GM12878 (cell line): ENCODE data around the gene MCTP2.

Experiments
- BACH1 ChIP-seq: fragments of 450-650 bp; IDR thresholded peaks from 2 replicates; pipeline ENCODE4 v1.6.1; 2017; ENCODE audit warnings: mild to moderate bottlenecking, borderline replicate concordance
- CHD1 ChIP-seq: IDR thresholded peaks from 2 replicates; pipeline ENCODE4 v1.6.1; 2012; ENCODE audit warnings: low read depth, low read length, improper control_type of control experiment
- CTCF ChIP-seq, 3 experiments: IDR thresholded peaks in 2 of 3; conservative IDR thresholded peaks in 1 of 3; 2 replicates each; pipeline ENCODE4 v1.5.1; 2011; ENCODE audit warnings: low read depth in 3 of 3, low read length in 3 of 3, mild to moderate bottlenecking in 3 of 3, control low read depth in 2 of 3, moderate library complexity in 2 of 3, inconsistent platforms in 1 of 3, mixed read lengths in 1 of 3; ENCODE audit not compliant: control insufficient read depth in 2 of 3, insufficient read depth in 1 of 3; ENCODE audit errors: extremely low read depth in 1 of 3
- EP300 ChIP-seq, 2 experiments: fragments of 150-350 bp in 1 of 2; IDR thresholded peaks; 2 replicates each; pipeline ENCODE4 v1.6.1; 2011 to 2012; ENCODE audit warnings: low read depth in 2 of 2, low read length in 2 of 2, borderline replicate concordance in 1 of 2, improper control_type of control experiment in 1 of 2, inconsistent platforms in 1 of 2; ENCODE audit not compliant: control insufficient read depth in 1 of 2
- NBN ChIP-seq: fragments of 450-650 bp; IDR thresholded peaks from 2 replicates; pipeline ENCODE4 v1.6.1; 2016
- POLR2A ChIP-seq: IDR thresholded peaks from 2 replicates; pipeline ENCODE4 v1.6.1; 2011; ENCODE audit warnings: low read depth, mild to moderate bottlenecking, low read length
- ZNF217 ChIP-seq: fragments of 450-650 bp; IDR thresholded peaks from 2 replicates; pipeline ENCODE4 v1.6.1; 2017; ENCODE audit warnings: antibody characterized with exemption, mild to moderate bottlenecking

GRCh38 chr15:94457661-94458060 is 226.3 kb downstream of the MCTP2 start:
- no peak for TF ChIP-seq POLR2A
- TF ChIP-seq CTCF (IDR thresholded peaks at IDR 0.05 in 2 of 3, conservative IDR thresholded peaks at IDR 0.05 in 1 of 3; ENCODE audit: control insufficient read depth in 2 of 3, extremely low read depth in 1 of 3, insufficient read depth in 1 of 3, low read depth in 3 of 3, low read length in 3 of 3), result no peak
- TF ChIP-seq EP300 (IDR thresholded peaks at IDR 0.05; ENCODE audit: borderline replicate concordance in 1 of 2, control insufficient read depth in 1 of 2, low read depth in 2 of 2, low read length in 2 of 2), result no peak
- no peak for TF ChIP-seq CHD1
- TF ChIP-seq BACH1, result no peak
- no peak for TF ChIP-seq ZNF217
- no peak for TF ChIP-seq NBN
